CD14-positive monocyte (primary cell): ENCODE results near the gene TGFBR1. TPM values are rescaled to one million over a fixed set of nuclear protein-coding genes. Genes with fewer than 3 reads are reported as not detected.
"Not testable (repeated sequence)": the region's sequence is repeated elsewhere in the genome, so short reads cannot be mapped to it uniquely, and the experiment has no call there.

ENCODE experiments used
- DNase-seq, 3 donors: peaks; one replicate each; pipeline ENCODE4 v3.0.0-alpha.2; 2011 to 2022
- H2AFZ ChIP-seq: 2 replicates; pipeline ENCODE4 v1.6.0; 2012; ENCODE audit warnings: mild to moderate bottlenecking, low read depth, low read length, inconsistent platforms; ENCODE audit not compliant: insufficient read depth, poor library complexity, severe bottlenecking
- H3K27ac ChIP-seq, 2 donors: 1 replicate in 1 of 2; 2 replicates in 1 of 2; pipeline ENCODE4 v1.5.1; 2012 to 2013; ENCODE audit warnings: low read length in 2 of 2, control low read depth in 1 of 2, inconsistent platforms in 1 of 2, low read depth in 1 of 2, mild to moderate bottlenecking in 1 of 2
- H3K27me3 ChIP-seq, 2 donors: one replicate each; pipeline versions ENCODE4 v1.6.0 to v1.6.1; 2011 to 2013; ENCODE audit warnings: low read length in 2 of 2; ENCODE audit not compliant: control insufficient read depth in 2 of 2, insufficient read depth in 2 of 2
- H3K36me3 ChIP-seq, 2 donors: replicated peaks in 1 of 2; 1 replicate in 1 of 2; 2 replicates in 1 of 2; pipeline versions ENCODE4 v1.5.1 to v1.6.1; 2012 to 2013; ENCODE audit warnings: low read length in 2 of 2, control low read depth in 1 of 2, inconsistent platforms in 1 of 2, mild to moderate bottlenecking in 1 of 2; ENCODE audit not compliant: insufficient read depth in 2 of 2, control insufficient read depth in 1 of 2
- H3K4me1 ChIP-seq, 2 donors: 1 replicate in 1 of 2; 2 replicates in 1 of 2; pipeline versions ENCODE4 v1.5.1 to v1.6.1; 2012 to 2013; ENCODE audit warnings: low read length in 2 of 2, control low read depth in 1 of 2, inconsistent platforms in 1 of 2, mild to moderate bottlenecking in 1 of 2, moderate library complexity in 1 of 2; ENCODE audit not compliant: insufficient read depth in 2 of 2, control insufficient read depth in 1 of 2
- H3K4me2 ChIP-seq: replicated peaks from 2 replicates; pipeline ENCODE3; 2012; ENCODE audit warnings: low read length, moderate library complexity, mild to moderate bottlenecking; ENCODE audit not compliant: poor library complexity, severe bottlenecking; ENCODE audit errors: extremely low read depth
- H3K4me3 ChIP-seq, 3 experiments: fragments of 200-600 bp in 1 of 3; sonication (generic) in 1 of 3; replicated peaks in 1 of 3; 1 replicate in 2 of 3; 2 replicates in 1 of 3; pipeline ENCODE4 v1.5.1; 2011 to 2013; ENCODE audit warnings: low read length in 3 of 3, mild to moderate bottlenecking in 3 of 3, control low read depth in 2 of 3, low read depth in 2 of 3, inconsistent platforms in 1 of 3, moderate library complexity in 1 of 3
- H3K79me2 ChIP-seq: 2 replicates; pipeline ENCODE4 v1.6.0; 2012; ENCODE audit warnings: mild to moderate bottlenecking, control low read depth, inconsistent platforms, low read length, moderate library complexity; ENCODE audit not compliant: insufficient read depth
- H3K9ac ChIP-seq: 2 replicates; pipeline ENCODE4 v1.6.0; 2017; ENCODE audit warnings: low read length, mild to moderate bottlenecking; ENCODE audit not compliant: insufficient read depth, poor library complexity, severe bottlenecking
- H3K9me3 ChIP-seq, 2 donors: replicated peaks in 1 of 2; 1 replicate in 1 of 2; 2 replicates in 1 of 2; pipeline versions ENCODE4 v1.5.1 to v1.6.1; 2012 to 2013; ENCODE audit warnings: low read length in 2 of 2, control low read depth in 1 of 2; ENCODE audit not compliant: control insufficient read depth in 1 of 2, insufficient read depth in 1 of 2
- H4K20me1 ChIP-seq: 2 replicates; pipeline ENCODE4 v1.6.0; 2012; ENCODE audit warnings: mild to moderate bottlenecking, low read length, control low read depth, moderate library complexity; ENCODE audit not compliant: insufficient read depth
- H3K27ac Mint-ChIP-seq, 7 donors: one replicate each; pipeline ENCODE4 v1.8.0; 2020; ENCODE audit warnings: mild to moderate bottlenecking in 7 of 7, mixed read lengths in 7 of 7, moderate library complexity in 6 of 7, inconsistent platforms in 2 of 7
- H3K27me3 Mint-ChIP-seq, 3 donors: one replicate each; pipeline ENCODE4 v1.8.0; 2021 to 2022; ENCODE audit warnings: low read depth in 3 of 3, mild to moderate bottlenecking in 3 of 3, mixed read lengths in 3 of 3, moderate library complexity in 3 of 3, inconsistent platforms in 1 of 3
- H3K36me3 Mint-ChIP-seq, 2 donors: one replicate each; pipeline ENCODE4 v1.8.0; 2020; ENCODE audit warnings: mixed read lengths in 2 of 2, inconsistent platforms in 1 of 2, mild to moderate bottlenecking in 1 of 2
- H3K4me1 Mint-ChIP-seq: one replicate; pipeline ENCODE4 v1.8.0; 2020; ENCODE audit warnings: mild to moderate bottlenecking, mixed read lengths
- H3K4me3 Mint-ChIP-seq, 2 donors: one replicate each; pipeline ENCODE4 v1.8.0; 2020; ENCODE audit warnings: mild to moderate bottlenecking in 2 of 2, mixed read lengths in 2 of 2, moderate library complexity in 1 of 2
- H3K9me3 Mint-ChIP-seq, 7 donors: one replicate each; pipeline ENCODE4 v1.8.0; 2020 to 2022; ENCODE audit warnings: mixed read lengths in 7 of 7, mild to moderate bottlenecking in 6 of 7, moderate library complexity in 6 of 7, inconsistent platforms in 2 of 7
- WGBS: methylation state at CpG from one replicate; pipeline ENCODE4 v1.1.5; 2013; ENCODE audit warnings: missing lambda C conversion rate; ENCODE audit not compliant: insufficient coverage; 5-methylcytosine and 5-hydroxymethylcytosine counted together
- intact Hi-C, 2 donors: fragments of 100-400 bp; cut with micrococcal nuclease; formaldehyde crosslinking; loops; one replicate each; pipeline versions ENCODE4 v1.15.0 to v1.15.1; 2023
- polyA plus RNA-seq, 3 donors: library from polyadenylated mRNA; depleted of rRNA in 1 of 3; unstranded in 2 of 3; stranded (reverse) in 1 of 3; fragments of 300-500 nt in 2 of 3; fragments of >200 nt in 1 of 3; fragmentation: Illumina TruSeq in 2 of 3; gene quantifications; 1 replicate in 2 of 3; 2 replicates in 1 of 3; pipeline ENCODE4 v1.2.3, GENCODE V29; 2012 to 2021
- TF ChIP-seq, protein P1 (sequence below): fragments of 200-600 bp; IDR thresholded peaks from one replicate; pipeline ENCODE4 v1.8.0; 2022; ENCODE audit warnings: antibody characterized with exemption, mild to moderate bottlenecking

The TGFBR1 gene
- polyA plus RNA-seq, 3 donors = 10.7 to 26.8 (median 25.0) TPM

- TF ChIP-seq, protein P1, sequence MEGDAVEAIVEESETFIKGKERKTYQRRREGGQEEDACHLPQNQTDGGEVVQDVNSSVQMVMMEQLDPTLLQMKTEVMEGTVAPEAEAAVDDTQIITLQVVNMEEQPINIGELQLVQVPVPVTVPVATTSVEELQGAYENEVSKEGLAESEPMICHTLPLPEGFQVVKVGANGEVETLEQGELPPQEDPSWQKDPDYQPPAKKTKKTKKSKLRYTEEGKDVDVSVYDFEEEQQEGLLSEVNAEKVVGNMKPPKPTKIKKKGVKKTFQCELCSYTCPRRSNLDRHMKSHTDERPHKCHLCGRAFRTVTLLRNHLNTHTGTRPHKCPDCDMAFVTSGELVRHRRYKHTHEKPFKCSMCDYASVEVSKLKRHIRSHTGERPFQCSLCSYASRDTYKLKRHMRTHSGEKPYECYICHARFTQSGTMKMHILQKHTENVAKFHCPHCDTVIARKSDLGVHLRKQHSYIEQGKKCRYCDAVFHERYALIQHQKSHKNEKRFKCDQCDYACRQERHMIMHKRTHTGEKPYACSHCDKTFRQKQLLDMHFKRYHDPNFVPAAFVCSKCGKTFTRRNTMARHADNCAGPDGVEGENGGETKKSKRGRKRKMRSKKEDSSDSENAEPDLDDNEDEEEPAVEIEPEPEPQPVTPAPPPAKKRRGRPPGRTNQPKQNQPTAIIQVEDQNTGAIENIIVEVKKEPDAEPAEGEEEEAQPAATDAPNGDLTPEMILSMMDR = no peak
- no CpG with 5 or more reads among the region's 3 CpGs for WGBS
- H3K9ac ChIP-seq = no peak overlapping the region
- no peaks in the 10 kb centered on the region for H3K4me1 ChIP-seq
- no peaks in the 10 kb centered on the region for H3K79me2 ChIP-seq
- peaks cover 1% of the 10 kb centered on the region for H3K4me1 Mint-ChIP-seq
- DNase-seq = no peak
- intact Hi-C loops = no loop called here
- H3K27ac ChIP-seq = no peak overlapping the region
- no peaks in the 10 kb centered on the region for H3K36me3 ChIP-seq
- H3K36me3 Mint-ChIP-seq = no peaks in the 10 kb centered on the region
- H3K9me3 Mint-ChIP-seq = peaks cover 0 to 8% (median 3%) of the 10 kb centered on the region in 7 donors
- H3K4me3 Mint-ChIP-seq = no peak overlapping the region
- no peak overlapping the region for H3K27ac Mint-ChIP-seq
- H3K4me2 ChIP-seq = no peak overlapping the region
- H3K27me3 Mint-ChIP-seq = peaks cover 1 to 9% (median 3%) of the 10 kb centered on the region in 3 donors
- H2AFZ ChIP-seq = no peak overlapping the region
- no peak overlapping the region for H3K4me3 ChIP-seq
- no peaks in the 10 kb centered on the region for H3K27me3 ChIP-seq
- no peaks in the 10 kb centered on the region for H4K20me1 ChIP-seq
- no peaks in the 10 kb centered on the region for H3K9me3 ChIP-seq
Observed at GRCh38 chr9:99095565-99095964, 9.3 kb upstream of the TGFBR1 start.

GRCh38 chr9:99096409-99096808 is 8.5 kb upstream of the TGFBR1 start:
- Histone ChIP-seq H2AFZ (no peak overlapping the region), H3K27ac (no peak overlapping the region), H3K4me1 (no peaks in the 10 kb centered on the region), H3K4me3 (no peak overlapping the region), H3K79me2 (no peaks in the 10 kb centered on the region), H3K36me3 (no peaks in the 10 kb centered on the region), H4K20me1 (no peaks in the 10 kb centered on the region), H3K9ac (no peak overlapping the region), H3K9me3 (no peaks in the 10 kb centered on the region), H3K4me2 (no peak overlapping the region), H3K27me3 (no peaks in the 10 kb centered on the region)
- Mint-ChIP-seq H3K4me1 (peaks cover 1% of the 10 kb centered on the region), H3K27ac (no peak overlapping the region), H3K36me3 (no peaks in the 10 kb centered on the region), H3K27me3 (peaks cover 1 to 9% (median 3%) of the 10 kb centered on the region in 3 donors), H3K4me3 (peak overlapping the region in 1 of 2 donors; percentile 1), H3K9me3 (peaks cover 0 to 3% (median 2%) of the 10 kb centered on the region in 7 donors)
- intact Hi-C loops = no loop called here
- TF ChIP-seq, protein P1 = no peak
- WGBS = 100% methylated on average over 1 of the region's 3 CpGs
- DNase-seq = no peak

DNA sequence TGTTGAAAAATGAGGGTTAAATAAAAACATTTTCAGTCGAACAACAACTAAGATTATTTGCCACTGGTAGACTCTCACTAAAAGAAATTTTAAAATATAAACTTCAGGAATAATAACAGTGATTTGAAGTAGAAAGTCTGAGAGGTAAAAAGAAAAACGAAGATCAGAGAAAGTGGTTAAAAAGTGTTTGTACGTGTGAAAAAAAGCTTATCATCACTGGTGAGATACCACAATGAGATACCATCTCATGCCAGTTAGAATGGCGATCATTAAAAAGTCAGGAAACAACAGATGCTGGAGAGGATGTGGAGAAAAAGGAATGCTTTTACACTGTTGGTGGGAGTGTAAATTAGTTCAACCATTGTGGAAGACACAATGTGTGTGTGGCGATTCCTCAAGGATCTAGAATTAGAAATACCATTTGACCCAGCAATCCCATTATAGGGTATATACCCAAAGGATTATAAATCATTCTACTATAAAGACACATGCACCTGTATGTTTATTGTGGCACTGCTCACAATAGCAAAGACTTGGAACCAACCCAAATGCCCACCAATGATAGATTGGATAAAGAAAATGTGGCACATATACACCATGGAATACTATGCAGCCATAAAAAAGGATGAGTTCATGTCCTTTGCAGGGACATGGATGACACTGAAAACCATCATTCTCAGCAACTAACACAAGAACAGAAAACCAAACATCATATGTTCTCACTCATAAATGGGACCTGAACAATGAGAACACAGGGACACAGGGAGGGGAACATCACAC is 4.9 kb upstream of the TGFBR1 start:
- H3K27ac ChIP-seq, H3K9ac ChIP-seq, H3K4me3 Mint-ChIP-seq, H4K20me1 ChIP-seq, H3K27me3 Mint-ChIP-seq, H3K4me3 ChIP-seq, H3K27ac Mint-ChIP-seq, H3K4me2 ChIP-seq, H3K9me3 ChIP-seq, H3K36me3 ChIP-seq, H2AFZ ChIP-seq, H3K36me3 Mint-ChIP-seq, H3K79me2 ChIP-seq, DNase-seq, H3K9me3 Mint-ChIP-seq, H3K27me3 ChIP-seq: not testable (repeated sequence)
- no CpG with 5 or more reads among the region's 5 CpGs for WGBS
- H3K4me1 Mint-ChIP-seq = peaks cover 12% of the 10 kb centered on the region
- intact Hi-C loops = loop anchor here in 1 of 2 donors (10.0 kb wide), 1 partner anchor 105 kb away; no protein-coding TSS in a partner anchor
- H3K4me1 ChIP-seq = peaks cover 11 to 13% of the 10 kb centered on the region in 2 donors
